NCI-H1092 treated with DMSO at 0.1 percent for 48 hours (cell line): Measurements from ENCODE around the gene TSPAN8.
"Not testable (repeated sequence)": the region's sequence is repeated elsewhere in the genome, so short reads cannot be mapped to it uniquely, and the experiment has no call there.

Source experiments
- DNase-seq: peaks from one replicate; lab custom pipeline; 2025; lab: John Stamatoyannopoulos, UW

TSPAN8 gene

GRCh38 chr12:71128191-71128788 lies 29.5 kb downstream of the TSPAN8 start:
- DNase-seq: no peak

- no peak for DNase-seq
These were observed 31.9 kb downstream of the TSPAN8 start for GRCh38 chr12:71125949-71126348.

- DNase-seq: no peak
These were observed 32.3 kb downstream of the TSPAN8 start for GRCh38 chr12:71125515-71125914.

DNA sequence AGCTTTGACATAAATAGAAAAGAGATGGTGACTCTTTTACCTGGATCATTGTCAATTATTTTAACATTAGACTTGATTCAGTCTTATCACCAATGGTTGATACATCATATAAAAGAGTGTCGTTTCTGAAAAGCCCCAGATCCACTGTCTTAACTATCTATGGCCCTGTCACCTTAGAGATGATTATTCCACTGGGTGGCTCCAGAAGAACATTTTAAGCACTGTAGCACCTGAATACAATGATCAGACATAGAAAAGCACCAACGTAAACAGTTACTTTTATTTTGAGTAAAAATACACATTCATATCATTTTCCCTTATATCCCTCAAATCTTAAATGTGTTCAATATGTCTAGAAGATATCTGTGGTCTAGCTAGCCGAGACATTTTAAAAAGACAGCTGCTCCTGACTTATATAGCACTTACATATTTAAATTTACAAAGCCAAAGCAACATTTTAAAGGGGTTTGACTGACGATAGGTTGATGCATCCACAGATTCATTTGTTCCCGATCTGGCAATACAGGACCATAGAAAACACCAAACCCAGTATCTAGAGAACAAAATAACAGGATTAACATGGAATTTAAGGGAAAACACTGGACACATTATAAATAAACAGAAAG lies 32.9 kb downstream of the TSPAN8 start:
- DNase-seq: no peak

DNA sequence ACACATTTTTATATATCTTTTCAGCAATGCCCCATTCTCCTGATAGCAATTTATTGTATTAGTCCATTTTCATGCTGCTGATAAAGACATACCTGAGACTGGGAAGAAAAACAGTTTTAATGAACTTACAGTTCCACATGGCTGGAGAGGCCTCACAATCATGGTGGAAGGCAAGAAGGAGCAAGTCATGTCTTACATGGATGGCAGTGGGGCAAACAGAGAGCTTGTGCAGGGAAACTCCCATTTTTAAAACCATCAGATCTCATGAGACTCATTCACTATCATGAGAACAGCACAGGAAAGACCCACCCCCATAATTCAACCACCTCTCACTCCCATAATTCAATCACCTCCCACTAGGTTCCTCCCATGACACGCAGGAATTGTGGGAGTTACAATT lies 44.7 kb downstream of the TSPAN8 start:
- not testable (repeated sequence) for DNase-seq

- no peak for DNase-seq
These were observed 48.0 kb downstream of the TSPAN8 start for GRCh38 chr12:71109834-71110233.

GRCh38 chr12:71108355-71108754 lies 49.4 kb downstream of the TSPAN8 start:
- DNase-seq: no peak

GRCh38 chr12:71107936-71108335 lies 49.9 kb downstream of the TSPAN8 start:
- no peak for DNase-seq

- no peak for DNase-seq
These were observed 51.8 kb downstream of the TSPAN8 start for GRCh38 chr12:71105956-71106355.

- DNase-seq: no peak
These were observed 65.5 kb downstream of the TSPAN8 start for GRCh38 chr12:71092290-71092689.

DNA sequence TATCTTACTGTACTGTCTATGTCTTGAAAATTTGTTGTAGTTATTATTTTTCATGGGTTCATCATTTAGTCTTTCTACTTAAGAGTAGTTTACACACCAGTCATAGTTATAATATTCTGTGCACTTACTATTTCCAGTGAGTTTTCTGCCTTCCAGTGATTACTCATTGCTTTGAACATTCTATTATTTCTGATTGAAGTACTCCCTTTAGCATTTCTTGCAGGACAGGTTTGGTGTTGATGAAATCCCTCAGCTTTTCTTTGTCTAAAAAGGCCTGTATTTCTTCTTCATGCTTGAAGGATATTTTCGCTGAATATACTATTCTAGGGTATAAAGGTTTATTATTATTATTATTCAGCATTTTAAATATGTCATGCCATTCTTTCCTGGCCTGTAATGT lies 66.8 kb downstream of the TSPAN8 start:
- no peak for DNase-seq

GRCh38 chr12:71085575-71085974 lies 72.2 kb downstream of the TSPAN8 start:
- DNase-seq: no peak

GRCh38 chr12:71075743-71076142 lies 82.1 kb downstream of the TSPAN8 start:
- DNase-seq: no peak
